CD14-positive monocyte (primary cell): Measurements from ENCODE around the gene KCNT2. TPM values are rescaled to one million over a fixed set of nuclear protein-coding genes. Genes with fewer than 3 reads are reported as not detected.

Experiments used
- DNase-seq, 3 donors: peaks; one replicate each; pipeline ENCODE4 v3.0.0-alpha.2; 2011 to 2022
- H2AFZ ChIP-seq: 2 replicates; pipeline ENCODE4 v1.6.0; 2012; ENCODE audit warnings: mild to moderate bottlenecking, low read depth, low read length, inconsistent platforms; ENCODE audit not compliant: insufficient read depth, poor library complexity, severe bottlenecking
- H3K27ac ChIP-seq, 2 donors: 1 replicate in 1 of 2; 2 replicates in 1 of 2; pipeline ENCODE4 v1.5.1; 2012 to 2013; ENCODE audit warnings: low read length in 2 of 2, control low read depth in 1 of 2, inconsistent platforms in 1 of 2, low read depth in 1 of 2, mild to moderate bottlenecking in 1 of 2
- H3K27me3 ChIP-seq, 2 donors: one replicate each; pipeline versions ENCODE4 v1.6.0 to v1.6.1; 2011 to 2013; ENCODE audit warnings: low read length in 2 of 2; ENCODE audit not compliant: control insufficient read depth in 2 of 2, insufficient read depth in 2 of 2
- H3K36me3 ChIP-seq, 2 donors: replicated peaks in 1 of 2; 1 replicate in 1 of 2; 2 replicates in 1 of 2; pipeline versions ENCODE4 v1.5.1 to v1.6.1; 2012 to 2013; ENCODE audit warnings: low read length in 2 of 2, control low read depth in 1 of 2, inconsistent platforms in 1 of 2, mild to moderate bottlenecking in 1 of 2; ENCODE audit not compliant: insufficient read depth in 2 of 2, control insufficient read depth in 1 of 2
- H3K4me1 ChIP-seq, 2 donors: 1 replicate in 1 of 2; 2 replicates in 1 of 2; pipeline versions ENCODE4 v1.5.1 to v1.6.1; 2012 to 2013; ENCODE audit warnings: low read length in 2 of 2, control low read depth in 1 of 2, inconsistent platforms in 1 of 2, mild to moderate bottlenecking in 1 of 2, moderate library complexity in 1 of 2; ENCODE audit not compliant: insufficient read depth in 2 of 2, control insufficient read depth in 1 of 2
- H3K4me2 ChIP-seq: replicated peaks from 2 replicates; pipeline ENCODE3; 2012; ENCODE audit warnings: low read length, moderate library complexity, mild to moderate bottlenecking; ENCODE audit not compliant: poor library complexity, severe bottlenecking; ENCODE audit errors: extremely low read depth
- H3K4me3 ChIP-seq, 3 experiments: fragments of 200-600 bp in 1 of 3; sonication (generic) in 1 of 3; replicated peaks in 1 of 3; 1 replicate in 2 of 3; 2 replicates in 1 of 3; pipeline ENCODE4 v1.5.1; 2011 to 2013; ENCODE audit warnings: low read length in 3 of 3, mild to moderate bottlenecking in 3 of 3, control low read depth in 2 of 3, low read depth in 2 of 3, inconsistent platforms in 1 of 3, moderate library complexity in 1 of 3
- H3K79me2 ChIP-seq: 2 replicates; pipeline ENCODE4 v1.6.0; 2012; ENCODE audit warnings: mild to moderate bottlenecking, control low read depth, inconsistent platforms, low read length, moderate library complexity; ENCODE audit not compliant: insufficient read depth
- H3K9ac ChIP-seq: 2 replicates; pipeline ENCODE4 v1.6.0; 2017; ENCODE audit warnings: low read length, mild to moderate bottlenecking; ENCODE audit not compliant: insufficient read depth, poor library complexity, severe bottlenecking
- H3K9me3 ChIP-seq, 2 donors: replicated peaks in 1 of 2; 1 replicate in 1 of 2; 2 replicates in 1 of 2; pipeline versions ENCODE4 v1.5.1 to v1.6.1; 2012 to 2013; ENCODE audit warnings: low read length in 2 of 2, control low read depth in 1 of 2; ENCODE audit not compliant: control insufficient read depth in 1 of 2, insufficient read depth in 1 of 2
- H4K20me1 ChIP-seq: 2 replicates; pipeline ENCODE4 v1.6.0; 2012; ENCODE audit warnings: mild to moderate bottlenecking, low read length, control low read depth, moderate library complexity; ENCODE audit not compliant: insufficient read depth
- H3K27ac Mint-ChIP-seq, 7 donors: one replicate each; pipeline ENCODE4 v1.8.0; 2020; ENCODE audit warnings: mild to moderate bottlenecking in 7 of 7, mixed read lengths in 7 of 7, moderate library complexity in 6 of 7, inconsistent platforms in 2 of 7
- H3K27me3 Mint-ChIP-seq, 3 donors: one replicate each; pipeline ENCODE4 v1.8.0; 2021 to 2022; ENCODE audit warnings: low read depth in 3 of 3, mild to moderate bottlenecking in 3 of 3, mixed read lengths in 3 of 3, moderate library complexity in 3 of 3, inconsistent platforms in 1 of 3
- H3K36me3 Mint-ChIP-seq, 2 donors: one replicate each; pipeline ENCODE4 v1.8.0; 2020; ENCODE audit warnings: mixed read lengths in 2 of 2, inconsistent platforms in 1 of 2, mild to moderate bottlenecking in 1 of 2
- H3K4me1 Mint-ChIP-seq: one replicate; pipeline ENCODE4 v1.8.0; 2020; ENCODE audit warnings: mild to moderate bottlenecking, mixed read lengths
- H3K4me3 Mint-ChIP-seq, 2 donors: one replicate each; pipeline ENCODE4 v1.8.0; 2020; ENCODE audit warnings: mild to moderate bottlenecking in 2 of 2, mixed read lengths in 2 of 2, moderate library complexity in 1 of 2
- H3K9me3 Mint-ChIP-seq, 7 donors: one replicate each; pipeline ENCODE4 v1.8.0; 2020 to 2022; ENCODE audit warnings: mixed read lengths in 7 of 7, mild to moderate bottlenecking in 6 of 7, moderate library complexity in 6 of 7, inconsistent platforms in 2 of 7
- intact Hi-C, 2 donors: fragments of 100-400 bp; cut with micrococcal nuclease; formaldehyde crosslinking; loops; one replicate each; pipeline versions ENCODE4 v1.15.0 to v1.15.1; 2023
- polyA plus RNA-seq, 3 donors: library from polyadenylated mRNA; depleted of rRNA in 1 of 3; unstranded in 2 of 3; stranded (reverse) in 1 of 3; fragments of 300-500 nt in 2 of 3; fragments of >200 nt in 1 of 3; fragmentation: Illumina TruSeq in 2 of 3; gene quantifications; 1 replicate in 2 of 3; 2 replicates in 1 of 3; pipeline ENCODE4 v1.2.3, GENCODE V29; 2012 to 2021
- TF ChIP-seq, protein P1 (sequence below): fragments of 200-600 bp; IDR thresholded peaks from one replicate; pipeline ENCODE4 v1.8.0; 2022; ENCODE audit warnings: antibody characterized with exemption, mild to moderate bottlenecking

KCNT2 gene
- polyA plus RNA-seq, 3 donors = not detected

DNA sequence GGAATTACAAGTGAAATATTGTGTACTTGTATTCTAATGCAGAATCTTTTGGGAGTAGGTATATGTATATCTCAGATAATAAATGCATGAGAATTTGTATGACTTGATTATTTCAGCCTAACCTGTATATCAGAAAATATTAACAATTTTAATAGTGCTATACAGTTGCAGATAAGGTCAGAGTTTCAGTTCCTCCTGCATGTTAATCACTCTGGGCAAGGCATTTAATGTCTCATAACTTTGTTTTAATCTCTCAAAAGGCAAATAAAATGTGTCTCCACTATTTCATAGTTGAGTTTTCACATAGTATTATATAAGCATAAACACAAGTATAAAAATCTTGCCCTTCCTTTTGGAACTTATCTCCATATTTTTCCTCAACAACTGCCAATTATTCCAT, 352.5 kb downstream of the KCNT2 start:
- Histone ChIP-seq H4K20me1 (no peaks in the 10 kb centered on the region), H3K4me2 (no peak overlapping the region), H3K79me2 (no peaks in the 10 kb centered on the region), H3K4me3 (no peak overlapping the region), H3K27me3 (no peaks in the 10 kb centered on the region), H3K9me3 (no peaks in the 10 kb centered on the region), H2AFZ (no peak overlapping the region), H3K4me1 (no peaks in the 10 kb centered on the region), H3K27ac (no peak overlapping the region), H3K36me3 (no peaks in the 10 kb centered on the region), H3K9ac (no peak overlapping the region)
- TF ChIP-seq, protein P1, sequence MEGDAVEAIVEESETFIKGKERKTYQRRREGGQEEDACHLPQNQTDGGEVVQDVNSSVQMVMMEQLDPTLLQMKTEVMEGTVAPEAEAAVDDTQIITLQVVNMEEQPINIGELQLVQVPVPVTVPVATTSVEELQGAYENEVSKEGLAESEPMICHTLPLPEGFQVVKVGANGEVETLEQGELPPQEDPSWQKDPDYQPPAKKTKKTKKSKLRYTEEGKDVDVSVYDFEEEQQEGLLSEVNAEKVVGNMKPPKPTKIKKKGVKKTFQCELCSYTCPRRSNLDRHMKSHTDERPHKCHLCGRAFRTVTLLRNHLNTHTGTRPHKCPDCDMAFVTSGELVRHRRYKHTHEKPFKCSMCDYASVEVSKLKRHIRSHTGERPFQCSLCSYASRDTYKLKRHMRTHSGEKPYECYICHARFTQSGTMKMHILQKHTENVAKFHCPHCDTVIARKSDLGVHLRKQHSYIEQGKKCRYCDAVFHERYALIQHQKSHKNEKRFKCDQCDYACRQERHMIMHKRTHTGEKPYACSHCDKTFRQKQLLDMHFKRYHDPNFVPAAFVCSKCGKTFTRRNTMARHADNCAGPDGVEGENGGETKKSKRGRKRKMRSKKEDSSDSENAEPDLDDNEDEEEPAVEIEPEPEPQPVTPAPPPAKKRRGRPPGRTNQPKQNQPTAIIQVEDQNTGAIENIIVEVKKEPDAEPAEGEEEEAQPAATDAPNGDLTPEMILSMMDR = no peak
- no peaks in the 10 kb centered on the region for H3K36me3 Mint-ChIP-seq
- no peak for DNase-seq
- no peak overlapping the region for H3K4me3 Mint-ChIP-seq
- no peaks in the 10 kb centered on the region for H3K4me1 Mint-ChIP-seq
- intact Hi-C loops = no loop called here
- H3K27ac Mint-ChIP-seq = no peak overlapping the region
- H3K9me3 Mint-ChIP-seq = peaks cover 0 to 3% (median 0%) of the 10 kb centered on the region in 7 donors
- H3K27me3 Mint-ChIP-seq = no peaks in the 10 kb centered on the region

GRCh38 chr1:196229546-196229945, 378.7 kb downstream of the KCNT2 start:
- no peak overlapping the region for H3K27ac Mint-ChIP-seq
- no peaks in the 10 kb centered on the region for H3K36me3 Mint-ChIP-seq
- H3K27me3 Mint-ChIP-seq = peaks cover 0 to 2% (median 0%) of the 10 kb centered on the region in 3 donors
- intact Hi-C loops = no loop called here
- Histone ChIP-seq H3K9me3 (no peaks in the 10 kb centered on the region), H3K27me3 (no peaks in the 10 kb centered on the region), H3K4me3 (no peak overlapping the region), H3K79me2 (no peaks in the 10 kb centered on the region), H4K20me1 (no peaks in the 10 kb centered on the region), H3K27ac (no peak overlapping the region), H3K4me1 (no peaks in the 10 kb centered on the region), H2AFZ (no peak overlapping the region), H3K36me3 (no peaks in the 10 kb centered on the region), H3K9ac (no peak overlapping the region), H3K4me2 (no peak overlapping the region)
- H3K4me3 Mint-ChIP-seq = no peak overlapping the region
- H3K9me3 Mint-ChIP-seq = peaks cover 0 to 6% (median 2%) of the 10 kb centered on the region in 7 donors
- TF ChIP-seq, protein P1 = no peak
- no peaks in the 10 kb centered on the region for H3K4me1 Mint-ChIP-seq
- no peak for DNase-seq
